Spleen (tissue), 11 donors: ENCODE data around the gene HBG1. TPM values are rescaled to one million over a fixed set of nuclear protein-coding genes. Genes with fewer than 3 reads are reported as not detected.

Source experiments
- DNase-seq: peaks from one replicate; pipeline ENCODE4 v3.0.0-alpha.2; 2020
- H3K27ac ChIP-seq, 8 donors: fragments of 200-600 bp; sonication (generic) in 7 of 8; 1 replicate in 4 of 8; 2 replicates in 4 of 8; pipeline versions ENCODE4 v1.5.0 to v1.8.0; 2016 to 2021; ENCODE audit warnings: inconsistent platforms in 4 of 8, mild to moderate bottlenecking in 4 of 8, moderate library complexity in 1 of 8
- H3K27me3 ChIP-seq, 7 donors: fragments of 200-600 bp; sonication (generic) in 6 of 7; replicated peaks in 1 of 7; 1 replicate in 4 of 7; 2 replicates in 3 of 7; pipeline versions ENCODE4 v1.5.0 to v1.8.0; 2016 to 2021; ENCODE audit warnings: inconsistent platforms in 3 of 7, mild to moderate bottlenecking in 1 of 7
- H3K36me3 ChIP-seq, 6 donors: fragments of 200-600 bp; sonication (generic) in 5 of 6; 1 replicate in 4 of 6; 2 replicates in 2 of 6; pipeline versions ENCODE4 v1.5.0 to v1.8.0; 2016 to 2021; ENCODE audit warnings: inconsistent platforms in 2 of 6
- H3K4me1 ChIP-seq, 6 donors: fragments of 200-600 bp; sonication (generic) in 5 of 6; 1 replicate in 3 of 6; 2 replicates in 3 of 6; pipeline versions ENCODE4 v1.5.0 to v1.8.0; 2016 to 2021; ENCODE audit warnings: inconsistent platforms in 3 of 6
- H3K4me3 ChIP-seq, 8 donors: fragments of 200-600 bp; sonication (generic) in 7 of 8; 1 replicate in 4 of 8; 2 replicates in 4 of 8; pipeline versions ENCODE4 v1.5.0 to v1.8.0; 2016 to 2021; ENCODE audit warnings: inconsistent platforms in 4 of 8, mild to moderate bottlenecking in 4 of 8, moderate library complexity in 2 of 8
- H3K9me3 ChIP-seq, 8 donors: fragments of 200-600 bp; sonication (generic) in 7 of 8; 1 replicate in 4 of 8; 2 replicates in 4 of 8; pipeline versions ENCODE4 v1.5.0 to v1.8.0; 2016 to 2021; ENCODE audit warnings: inconsistent platforms in 4 of 8
- CTCF ChIP-seq, 11 experiments: fragments of 200-600 bp in 7 of 11; fragments of 450-650 bp in 4 of 11; sonication (generic) in 4 of 11; IDR thresholded peaks in 8 of 11; conservative IDR thresholded peaks in 3 of 11; 1 replicate in 7 of 11; 2 replicates in 4 of 11; pipeline versions ENCODE4 v1.4.0 to v1.8.0; 2016 to 2021; ENCODE audit warnings: antibody characterized with exemption in 11 of 11, inconsistent platforms in 4 of 11, mild to moderate bottlenecking in 1 of 11
- POLR2A ChIP-seq, 3 donors: fragments of 450-650 bp; IDR thresholded peaks; one replicate each; pipeline ENCODE4 v1.5.1; 2017; ENCODE audit warnings: antibody characterized with exemption in 3 of 3, mild to moderate bottlenecking in 1 of 3
- POLR2AphosphoS5 ChIP-seq, 3 donors: sonication (generic); formaldehyde crosslinking; IDR thresholded peaks; one replicate each; pipeline ENCODE4 v1.5.1; 2017; ENCODE audit warnings: antibody characterized with exemption in 3 of 3
- WGBS, 5 donors: extraction: QIAGEN DNeasy Blood & Tissue Kit in 3 of 5; methylation state at CpG; one replicate each; pipeline versions ENCODE4 v1.1.5 to v1.1.7; 2013 to 2018; 5-methylcytosine and 5-hydroxymethylcytosine counted together
- intact Hi-C: fragments of 100-400 bp; cut with DNase I; formaldehyde crosslinking; loops from one replicate; pipeline ENCODE4 v1.15.0; 2023; ENCODE audit warnings: low total_unique reads
- polyA plus RNA-seq, 3 donors: library from polyadenylated mRNA; stranded (reverse); fragments of 200-250 nt; gene quantifications; one replicate each; pipeline ENCODE4 v1.2.1, GENCODE V29; 2013
- total RNA-seq, 7 donors: library from RNA; depleted of rRNA in 3 of 7; stranded (reverse); fragments of >200 nt in 3 of 7; fragmentation: NEBNext Ultra II Directional in 4 of 7; extraction: Animal tissue kit (Norgen Biotek cat#: 25700) in 4 of 7; gene quantifications; one replicate each; pipeline versions ENCODE4 v1.1.0 to v1.2.1, GENCODE V29; 2016 to 2021
- donor health status: healthy with polysubstance abuse.
- donor health status: DM: no; HTN: no; CAD: no; lungs with moderate emphysema.
- donor health status: DM: no; HTN: no; CAD: no.
- donor health status: Bipolar disorder and iron deficiency.
- donor health status: healthy.
- donor health status: DM: no; HTN: no; CAD: no.
- donor health status: DM: yes; HTN: yes; CAD: no.

HBG1 gene
- total and polyA plus RNA-seq, 10 donors, result 0.21 to 15.0 (median 1.2) TPM; not detected in 7

- Histone ChIP-seq H3K9me3 (no peaks in the 10 kb centered on the region), H3K27ac (no peak overlapping the region), H3K4me3 (no peak overlapping the region), H3K27me3 (no peaks in the 10 kb centered on the region), H3K4me1 (no peaks in the 10 kb centered on the region), H3K36me3 (no peaks in the 10 kb centered on the region)
- intact Hi-C loops, result no loop called here
- WGBS, 5 donors, result 83 to 92% (median 86%) methylated on average over 3 of the region's 3 CpGs
- no peak for DNase-seq
- TF ChIP-seq CTCF (IDR thresholded peaks at IDR 0.05 in 8 of 11, conservative IDR thresholded peaks at IDR 0.05 in 3 of 11) (no peak), POLR2A (IDR thresholded peaks at IDR 0.05) (no peak), POLR2AphosphoS5 (IDR thresholded peaks at IDR 0.05) (no peak)
Observed at GRCh38 chr11:5247472-5248192, 2.0 kb downstream of the HBG1 start.

- intact Hi-C loops, result no loop called here
- WGBS, 5 donors, result 61 to 72% (median 66%) methylated on average over 6 of the region's 6 CpGs
- H3K4me3 ChIP-seq, result no peak overlapping the region
Observed at GRCh38 chr11:5246772-5247471, 2.7 kb downstream of the HBG1 start.

GRCh38 chr11:5245155-5245554, 4.5 kb downstream of the HBG1 start:
- no peaks in the 10 kb centered on the region for H3K9me3 ChIP-seq
- no peak overlapping the region for H3K27ac ChIP-seq
- H3K4me3 ChIP-seq, result no peak overlapping the region
- no peak for TF ChIP-seq CTCF (IDR thresholded peaks at IDR 0.05 in 8 of 11, conservative IDR thresholded peaks at IDR 0.05 in 3 of 11)
- H3K4me1 ChIP-seq, result no peaks in the 10 kb centered on the region
- intact Hi-C loops, result no loop called here
- H3K36me3 ChIP-seq, result no peaks in the 10 kb centered on the region
- WGBS, 5 donors, result 55 to 71% (median 64%) methylated on average over 2 of the region's 2 CpGs
- no peak for DNase-seq
- no peaks in the 10 kb centered on the region for H3K27me3 ChIP-seq

More at GRCh38 chr11:5246772-5247471, 2.7 kb downstream of the HBG1 start:
- Histone ChIP-seq H3K9me3 (no peaks in the 10 kb centered on the region), H3K36me3 (no peaks in the 10 kb centered on the region), H3K4me1 (no peaks in the 10 kb centered on the region), H3K27ac (no peak overlapping the region), H3K27me3 (no peaks in the 10 kb centered on the region)
- DNase-seq, result no peak
- TF ChIP-seq CTCF (IDR thresholded peaks at IDR 0.05 in 8 of 11, conservative IDR thresholded peaks at IDR 0.05 in 3 of 11) (no peak), POLR2A (IDR thresholded peaks at IDR 0.05) (no peak), POLR2AphosphoS5 (IDR thresholded peaks at IDR 0.05) (no peak)

GRCh38 chr11:5243816-5244180, 5.9 kb downstream of the HBG1 start:
- Histone ChIP-seq H3K4me3 (no peak overlapping the region), H3K36me3 (no peaks in the 10 kb centered on the region), H3K9me3 (no peaks in the 10 kb centered on the region), H3K4me1 (no peaks in the 10 kb centered on the region), H3K27me3 (no peaks in the 10 kb centered on the region), H3K27ac (no peak overlapping the region)
- no peak for TF ChIP-seq CTCF (IDR thresholded peaks at IDR 0.05 in 8 of 11, conservative IDR thresholded peaks at IDR 0.05 in 3 of 11)
- no peak for TF ChIP-seq POLR2A (IDR thresholded peaks at IDR 0.05)
- no peak for TF ChIP-seq POLR2AphosphoS5 (IDR thresholded peaks at IDR 0.05)
- DNase-seq, result no peak
- WGBS, 5 donors, result 70 to 84% (median 80%) methylated on average over 4 of the region's 4 CpGs
- intact Hi-C loops, result no loop called here
